Bronchial epithelial cell (primary cell): Measurements from ENCODE around the gene IGSF9B. TPM values are rescaled to one million over a fixed set of nuclear protein-coding genes. Genes with fewer than 3 reads are reported as not detected.

Experiments used
- DNase-seq: peaks from one replicate; pipeline ENCODE4 v3.0.0-alpha.2; 2010; ENCODE audit warnings: low read depth
- FAIRE-seq: peaks from 2 replicates; lab custom pipeline; 2011; peaks lifted over from hg19 to GRCh38; lab: Jason Lieb, UNC
- H3K27me3 ChIP-seq: 2 replicates; pipeline ENCODE4 v1.5.1; 2011; ENCODE audit warnings: low read length; ENCODE audit not compliant: control insufficient read depth, insufficient read depth
- H3K36me3 ChIP-seq: 2 replicates; pipeline ENCODE4 v1.5.1; 2011; ENCODE audit warnings: low read length; ENCODE audit not compliant: control insufficient read depth, insufficient read depth
- H3K4me3 ChIP-seq: 2 replicates; pipeline ENCODE4 v1.5.1; 2011; ENCODE audit warnings: mild to moderate bottlenecking, low read depth, low read length, control low read depth
- total RNA-seq: library from RNA; depleted of rRNA; stranded (reverse); fragments of >200 nt; gene quantifications from 2 replicates; pipeline ENCODE4 v1.2.1, GENCODE V29; 2014
- TF ChIP-seq, protein P1 (sequence below): IDR thresholded peaks from 2 replicates; pipeline ENCODE4 v1.5.1; 2011; ENCODE audit warnings: mild to moderate bottlenecking, moderate library complexity, low read length, control low read depth, inconsistent platforms; ENCODE audit not compliant: insufficient read depth, severe bottlenecking

IGSF9B gene
- total RNA-seq, 1 donor from 2014 or later: under 0.01 TPM

DNA sequence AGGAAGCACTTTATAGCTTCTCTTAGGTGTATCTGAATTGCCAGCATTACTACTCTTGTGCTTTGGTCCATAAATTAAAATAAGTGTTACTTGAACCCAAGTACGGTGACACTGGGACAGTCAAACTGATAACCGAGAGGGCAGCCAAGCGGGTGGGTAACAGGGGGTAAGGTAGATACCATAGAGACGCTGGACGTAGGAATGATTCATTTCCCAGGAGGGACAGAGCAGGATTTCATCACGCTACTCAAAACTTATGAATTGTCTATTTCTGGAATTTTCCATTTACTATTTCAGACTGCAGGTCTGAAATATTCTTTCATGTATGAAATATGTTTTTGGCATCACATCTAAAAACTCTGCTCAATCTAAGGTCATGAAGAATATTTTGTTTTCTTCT is 96.6 kb downstream of the IGSF9B start:
- H3K4me3 ChIP-seq: no peak overlapping the region

More for the DNA sequence above, 96.6 kb downstream of the IGSF9B start:
- Histone ChIP-seq H3K27me3 (no peaks in the 10 kb centered on the region), H3K36me3 (no peaks in the 10 kb centered on the region)
- FAIRE-seq (no peak), DNase-seq (no peak)
- TF ChIP-seq, protein P1, sequence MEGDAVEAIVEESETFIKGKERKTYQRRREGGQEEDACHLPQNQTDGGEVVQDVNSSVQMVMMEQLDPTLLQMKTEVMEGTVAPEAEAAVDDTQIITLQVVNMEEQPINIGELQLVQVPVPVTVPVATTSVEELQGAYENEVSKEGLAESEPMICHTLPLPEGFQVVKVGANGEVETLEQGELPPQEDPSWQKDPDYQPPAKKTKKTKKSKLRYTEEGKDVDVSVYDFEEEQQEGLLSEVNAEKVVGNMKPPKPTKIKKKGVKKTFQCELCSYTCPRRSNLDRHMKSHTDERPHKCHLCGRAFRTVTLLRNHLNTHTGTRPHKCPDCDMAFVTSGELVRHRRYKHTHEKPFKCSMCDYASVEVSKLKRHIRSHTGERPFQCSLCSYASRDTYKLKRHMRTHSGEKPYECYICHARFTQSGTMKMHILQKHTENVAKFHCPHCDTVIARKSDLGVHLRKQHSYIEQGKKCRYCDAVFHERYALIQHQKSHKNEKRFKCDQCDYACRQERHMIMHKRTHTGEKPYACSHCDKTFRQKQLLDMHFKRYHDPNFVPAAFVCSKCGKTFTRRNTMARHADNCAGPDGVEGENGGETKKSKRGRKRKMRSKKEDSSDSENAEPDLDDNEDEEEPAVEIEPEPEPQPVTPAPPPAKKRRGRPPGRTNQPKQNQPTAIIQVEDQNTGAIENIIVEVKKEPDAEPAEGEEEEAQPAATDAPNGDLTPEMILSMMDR: no peak

Other genes starting within 250 kb of the IGSF9B start
- not detected in 2 replicates for gene SPATA19, start 111.5 kb downstream of the IGSF9B start, total RNA-seq
- 0.26 and 1.6 TPM in 2 replicates for gene JAM3, start 112.1 kb upstream of the IGSF9B start, total RNA-seq